Measurements from ENCODE around the gene RHOF. TPM values are rescaled to one million over a fixed set of nuclear protein-coding genes. Genes with fewer than 3 reads are reported as not detected.

RHOF gene
- total and polyA plus RNA-seq, 2 of the 13 experiments (the other 11 are each of a cell fraction or from before 2014, with no cell fraction given): 14.6 to 32.2 TPM

DNA sequence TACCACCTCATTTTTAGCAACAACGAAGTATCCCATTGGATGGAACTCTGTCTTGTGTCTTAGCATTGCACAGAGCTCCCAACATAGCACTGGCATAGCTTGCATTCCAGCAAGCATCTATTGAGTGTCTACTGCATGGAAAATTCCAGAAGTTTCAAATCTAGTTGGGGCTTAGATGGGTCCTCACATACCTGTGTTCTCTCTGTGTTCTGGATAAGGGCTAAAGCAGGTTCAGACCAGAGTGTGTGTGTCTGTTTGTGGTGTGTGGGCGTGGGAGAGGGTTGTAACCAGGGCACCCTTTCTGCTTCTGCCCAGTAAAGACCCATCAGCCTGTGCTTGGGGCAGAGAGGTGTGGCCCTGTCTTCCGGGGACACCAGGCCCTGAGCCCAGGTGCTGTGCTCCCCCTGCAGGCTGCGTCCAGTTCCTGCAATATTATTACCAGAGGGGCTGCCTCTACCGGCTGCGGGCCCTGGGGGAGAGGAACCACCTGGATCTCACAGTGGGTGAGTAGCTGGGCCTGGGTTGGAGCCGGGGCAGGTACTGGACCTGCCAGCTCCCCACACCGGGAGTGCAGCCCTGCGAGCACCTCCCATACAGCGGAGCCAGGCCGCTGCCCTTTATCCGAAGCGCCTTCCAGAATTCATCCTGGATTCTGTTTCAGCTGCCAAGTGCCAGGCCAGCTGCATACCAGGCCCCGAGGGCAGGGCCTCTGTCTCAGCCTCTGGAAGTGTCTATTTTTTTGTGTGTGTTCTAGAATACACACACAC is 20.3 kb downstream of the RHOF start (continued):
- TF ChIP-seq, protein P1, sequence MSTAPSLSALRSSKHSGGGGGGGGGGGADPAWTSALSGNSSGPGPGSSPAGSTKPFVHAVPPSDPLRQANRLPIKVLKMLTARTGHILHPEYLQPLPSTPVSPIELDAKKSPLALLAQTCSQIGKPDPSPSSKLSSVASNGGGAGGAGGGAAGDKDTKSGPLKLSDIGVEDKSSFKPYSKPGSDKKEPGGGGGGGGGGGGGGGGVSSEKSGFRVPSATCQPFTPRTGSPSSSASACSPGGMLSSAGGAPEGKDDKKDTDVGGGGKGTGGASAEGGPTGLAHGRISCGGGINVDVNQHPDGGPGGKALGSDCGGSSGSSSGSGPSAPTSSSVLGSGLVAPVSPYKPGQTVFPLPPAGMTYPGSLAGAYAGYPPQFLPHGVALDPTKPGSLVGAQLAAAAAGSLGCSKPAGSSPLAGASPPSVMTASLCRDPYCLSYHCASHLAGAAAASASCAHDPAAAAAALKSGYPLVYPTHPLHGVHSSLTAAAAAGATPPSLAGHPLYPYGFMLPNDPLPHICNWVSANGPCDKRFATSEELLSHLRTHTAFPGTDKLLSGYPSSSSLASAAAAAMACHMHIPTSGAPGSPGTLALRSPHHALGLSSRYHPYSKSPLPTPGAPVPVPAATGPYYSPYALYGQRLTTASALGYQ (CRISPR knock-in tag; IDR thresholded peaks at IDR 0.05): no peak
- TF ChIP-seq ZNF530 (CRISPR knock-in tag; IDR thresholded peaks at IDR 0.05; ENCODE audit: low read depth): no peak
- peak; percentile 73 for TF ChIP-seq SALL1 (CRISPR knock-in tag; IDR thresholded peaks at IDR 0.05)
- TF ChIP-seq, protein P2, sequence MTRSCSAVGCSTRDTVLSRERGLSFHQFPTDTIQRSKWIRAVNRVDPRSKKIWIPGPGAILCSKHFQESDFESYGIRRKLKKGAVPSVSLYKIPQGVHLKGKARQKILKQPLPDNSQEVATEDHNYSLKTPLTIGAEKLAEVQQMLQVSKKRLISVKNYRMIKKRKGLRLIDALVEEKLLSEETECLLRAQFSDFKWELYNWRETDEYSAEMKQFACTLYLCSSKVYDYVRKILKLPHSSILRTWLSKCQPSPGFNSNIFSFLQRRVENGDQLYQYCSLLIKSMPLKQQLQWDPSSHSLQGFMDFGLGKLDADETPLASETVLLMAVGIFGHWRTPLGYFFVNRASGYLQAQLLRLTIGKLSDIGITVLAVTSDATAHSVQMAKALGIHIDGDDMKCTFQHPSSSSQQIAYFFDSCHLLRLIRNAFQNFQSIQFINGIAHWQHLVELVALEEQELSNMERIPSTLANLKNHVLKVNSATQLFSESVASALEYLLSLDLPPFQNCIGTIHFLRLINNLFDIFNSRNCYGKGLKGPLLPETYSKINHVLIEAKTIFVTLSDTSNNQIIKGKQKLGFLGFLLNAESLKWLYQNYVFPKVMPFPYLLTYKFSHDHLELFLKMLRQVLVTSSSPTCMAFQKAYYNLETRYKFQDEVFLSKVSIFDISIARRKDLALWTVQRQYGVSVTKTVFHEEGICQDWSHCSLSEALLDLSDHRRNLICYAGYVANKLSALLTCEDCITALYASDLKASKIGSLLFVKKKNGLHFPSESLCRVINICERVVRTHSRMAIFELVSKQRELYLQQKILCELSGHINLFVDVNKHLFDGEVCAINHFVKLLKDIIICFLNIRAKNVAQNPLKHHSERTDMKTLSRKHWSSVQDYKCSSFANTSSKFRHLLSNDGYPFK (CRISPR knock-in tag; IDR thresholded peaks at IDR 0.05; ENCODE audit: borderline replicate concordance): no peak
- TF ChIP-seq ZNF660 (CRISPR knock-in tag; IDR thresholded peaks at IDR 0.05; ENCODE audit: borderline replicate concordance, low read depth): no peak
- TF ChIP-seq KAT7 (CRISPR knock-in tag; IDR thresholded peaks at IDR 0.05; ENCODE audit: borderline replicate concordance): no peak
- TF ChIP-seq ZSCAN22 (CRISPR knock-in tag; IDR thresholded peaks at IDR 0.05): no peak
- TF ChIP-seq TEAD3 (CRISPR knock-in tag; optimal IDR thresholded peaks at IDR 0.05; ENCODE audit: borderline replicate concordance): no peak
- no peak for TF ChIP-seq ATRX (CRISPR knock-in tag; IDR thresholded peaks at IDR 0.05; ENCODE audit: borderline replicate concordance)
- TF ChIP-seq ZNF44 (CRISPR knock-in tag; IDR thresholded peaks at IDR 0.05): no peak
- TF ChIP-seq, protein P3, sequence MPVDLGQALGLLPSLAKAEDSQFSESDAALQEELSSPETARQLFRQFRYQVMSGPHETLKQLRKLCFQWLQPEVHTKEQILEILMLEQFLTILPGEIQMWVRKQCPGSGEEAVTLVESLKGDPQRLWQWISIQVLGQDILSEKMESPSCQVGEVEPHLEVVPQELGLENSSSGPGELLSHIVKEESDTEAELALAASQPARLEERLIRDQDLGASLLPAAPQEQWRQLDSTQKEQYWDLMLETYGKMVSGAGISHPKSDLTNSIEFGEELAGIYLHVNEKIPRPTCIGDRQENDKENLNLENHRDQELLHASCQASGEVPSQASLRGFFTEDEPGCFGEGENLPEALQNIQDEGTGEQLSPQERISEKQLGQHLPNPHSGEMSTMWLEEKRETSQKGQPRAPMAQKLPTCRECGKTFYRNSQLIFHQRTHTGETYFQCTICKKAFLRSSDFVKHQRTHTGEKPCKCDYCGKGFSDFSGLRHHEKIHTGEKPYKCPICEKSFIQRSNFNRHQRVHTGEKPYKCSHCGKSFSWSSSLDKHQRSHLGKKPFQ (CRISPR knock-in tag; IDR thresholded peaks at IDR 0.05; ENCODE audit: insufficient replicate concordance): no peak
- TF ChIP-seq, protein P4, sequence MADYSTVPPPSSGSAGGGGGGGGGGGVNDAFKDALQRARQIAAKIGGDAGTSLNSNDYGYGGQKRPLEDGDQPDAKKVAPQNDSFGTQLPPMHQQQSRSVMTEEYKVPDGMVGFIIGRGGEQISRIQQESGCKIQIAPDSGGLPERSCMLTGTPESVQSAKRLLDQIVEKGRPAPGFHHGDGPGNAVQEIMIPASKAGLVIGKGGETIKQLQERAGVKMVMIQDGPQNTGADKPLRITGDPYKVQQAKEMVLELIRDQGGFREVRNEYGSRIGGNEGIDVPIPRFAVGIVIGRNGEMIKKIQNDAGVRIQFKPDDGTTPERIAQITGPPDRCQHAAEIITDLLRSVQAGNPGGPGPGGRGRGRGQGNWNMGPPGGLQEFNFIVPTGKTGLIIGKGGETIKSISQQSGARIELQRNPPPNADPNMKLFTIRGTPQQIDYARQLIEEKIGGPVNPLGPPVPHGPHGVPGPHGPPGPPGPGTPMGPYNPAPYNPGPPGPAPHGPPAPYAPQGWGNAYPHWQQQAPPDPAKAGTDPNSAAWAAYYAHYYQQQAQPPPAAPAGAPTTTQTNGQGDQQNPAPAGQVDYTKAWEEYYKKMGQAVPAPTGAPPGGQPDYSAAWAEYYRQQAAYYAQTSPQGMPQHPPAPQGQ (CRISPR knock-in tag; IDR thresholded peaks at IDR 0.05; ENCODE audit: borderline replicate concordance): no peak
- TF ChIP-seq MED1 (CRISPR knock-in tag; IDR thresholded peaks at IDR 0.05): peak; percentile 18; the same call in 1 of the 2 replicates
- TF ChIP-seq ZFP90 (CRISPR knock-in tag; IDR thresholded peaks at IDR 0.05; ENCODE audit: borderline replicate concordance): no peak
- 0 out of 2 replicates have a peak, but pooled peaks have one; percentile 43 for TF ChIP-seq TGIF2 (CRISPR knock-in tag; IDR thresholded peaks at IDR 0.05)
- no peak for TF ChIP-seq NFIC (IDR thresholded peaks at IDR 0.05; ENCODE audit: low read length)
- TF ChIP-seq ZFP41 (CRISPR knock-in tag; IDR thresholded peaks at IDR 0.05; ENCODE audit: borderline replicate concordance): no peak
- TF ChIP-seq, protein P5, sequence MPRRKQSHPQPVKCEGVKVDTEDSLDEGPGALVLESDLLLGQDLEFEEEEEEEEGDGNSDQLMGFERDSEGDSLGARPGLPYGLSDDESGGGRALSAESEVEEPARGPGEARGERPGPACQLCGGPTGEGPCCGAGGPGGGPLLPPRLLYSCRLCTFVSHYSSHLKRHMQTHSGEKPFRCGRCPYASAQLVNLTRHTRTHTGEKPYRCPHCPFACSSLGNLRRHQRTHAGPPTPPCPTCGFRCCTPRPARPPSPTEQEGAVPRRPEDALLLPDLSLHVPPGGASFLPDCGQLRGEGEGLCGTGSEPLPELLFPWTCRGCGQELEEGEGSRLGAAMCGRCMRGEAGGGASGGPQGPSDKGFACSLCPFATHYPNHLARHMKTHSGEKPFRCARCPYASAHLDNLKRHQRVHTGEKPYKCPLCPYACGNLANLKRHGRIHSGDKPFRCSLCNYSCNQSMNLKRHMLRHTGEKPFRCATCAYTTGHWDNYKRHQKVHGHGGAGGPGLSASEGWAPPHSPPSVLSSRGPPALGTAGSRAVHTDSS (CRISPR knock-in tag; conservative IDR thresholded peaks at IDR 0.05): no peak
- TF ChIP-seq BHLHE40 (IDR thresholded peaks at IDR 0.05; ENCODE audit: low read length): 0 out of 2 replicates have a peak, but pooled peaks have one; percentile 13

All from HepG2 (cell line).